B cell (primary cell): ENCODE results near the gene WDR75. TPM values are rescaled to one million over a fixed set of nuclear protein-coding genes. Genes with fewer than 3 reads are reported as not detected.

ENCODE experiments used
- ATAC-seq: fragments of 200-7000 bp; cut with Tn5 transposase; one replicate; pipeline ENCODE4 v1.10.0; 2021; ENCODE audit warnings: low read depth, mild to moderate bottlenecking, moderate number of reproducible peaks, moderate library complexity
- CTCF ChIA-PET: fragments of 350-600 bp; sonication (Branson Sonifier 250); formaldehyde crosslinking; loops from one replicate; lab custom pipeline; 2021; ENCODE audit warnings: antibody characterized with exemption, inconsistent platforms; lab: Charles Lee
- POLR2A ChIA-PET: fragments of 350-600 bp; sonication (Branson Sonifier 250); formaldehyde crosslinking; loops from one replicate; lab custom pipeline; 2021; ENCODE audit warnings: antibody characterized with exemption; lab: Charles Lee
- DNase-seq: peaks from one replicate; pipeline ENCODE4 v3.0.0; 2013
- H2AFZ ChIP-seq: 2 replicates; pipeline ENCODE4 v1.6.1; 2012; ENCODE audit warnings: mild to moderate bottlenecking, low read depth, low read length; ENCODE audit not compliant: insufficient read depth, poor library complexity, severe bottlenecking
- H3K27ac ChIP-seq, 2 donors: 1 replicate in 1 of 2; 2 replicates in 1 of 2; pipeline ENCODE4 v1.5.1; 2012 to 2013; ENCODE audit warnings: low read length in 2 of 2, mild to moderate bottlenecking in 2 of 2, moderate library complexity in 1 of 2
- H3K27me3 ChIP-seq, 4 experiments: fragments of 200-600 bp in 1 of 4; sonication (generic) in 1 of 4; replicated peaks in 1 of 4; 1 replicate in 2 of 4; 2 replicates in 2 of 4; pipeline versions ENCODE4 v1.6.1 to v1.7.0; 2013 to 2016; ENCODE audit warnings: low read length in 3 of 4, mild to moderate bottlenecking in 2 of 4, mixed read lengths in 1 of 4, moderate library complexity in 1 of 4; ENCODE audit not compliant: insufficient read depth in 4 of 4, control insufficient read depth in 3 of 4; ENCODE audit errors: control extremely low read depth in 1 of 4
- H3K36me3 ChIP-seq, 2 experiments: replicated peaks in 1 of 2; 1 replicate in 1 of 2; 2 replicates in 1 of 2; pipeline versions ENCODE4 v1.6.1 to v1.7.1; 2013; ENCODE audit warnings: low read length in 1 of 2; ENCODE audit not compliant: insufficient read depth in 2 of 2, control insufficient read depth in 1 of 2; ENCODE audit errors: control extremely low read depth in 1 of 2, extremely low read depth in 1 of 2
- H3K4me1 ChIP-seq, 2 donors: fragments of 200-600 bp in 1 of 2; sonication (generic) in 1 of 2; 1 replicate in 1 of 2; 2 replicates in 1 of 2; pipeline versions ENCODE4 v1.5.1 to v1.6.1; 2013 to 2017; ENCODE audit warnings: low read length in 2 of 2; ENCODE audit not compliant: control insufficient read depth in 2 of 2, insufficient read depth in 2 of 2
- H3K4me2 ChIP-seq: replicated peaks from 2 replicates; pipeline ENCODE3; 2012; ENCODE audit warnings: mild to moderate bottlenecking, low read depth, low read length; ENCODE audit not compliant: poor library complexity, severe bottlenecking
- H3K4me3 ChIP-seq, 5 experiments: fragments of 200-600 bp in 1 of 5; sonication (generic) in 1 of 5; 1 replicate in 3 of 5; 2 replicates in 2 of 5; pipeline versions ENCODE4 v1.5.1 to v1.7.0; 2011 to 2016; ENCODE audit warnings: low read length in 4 of 5, mild to moderate bottlenecking in 4 of 5, low read depth in 2 of 5, control low read depth in 1 of 5, moderate library complexity in 1 of 5; ENCODE audit not compliant: insufficient read depth in 1 of 5; ENCODE audit errors: control extremely low read depth in 1 of 5, extremely low read depth in 1 of 5
- H3K79me2 ChIP-seq: fragments of 200-600 bp; sonication (generic); one replicate; pipeline ENCODE4 v1.6.0; 2016; ENCODE audit warnings: low read length; ENCODE audit not compliant: control insufficient read depth, insufficient read depth
- H3K9ac ChIP-seq: fragments of 200-600 bp; sonication (generic); 2 replicates; pipeline ENCODE4 v1.6.1; 2017; ENCODE audit warnings: mild to moderate bottlenecking, low read length, moderate library complexity
- H3K9me3 ChIP-seq, 3 donors: one replicate each; pipeline versions ENCODE4 v1.6.1 to v1.7.1; 2013; ENCODE audit warnings: low read length in 2 of 3; ENCODE audit not compliant: control insufficient read depth in 2 of 3, insufficient read depth in 1 of 3; ENCODE audit errors: control extremely low read depth in 1 of 3
- H4K20me1 ChIP-seq: 2 replicates; pipeline ENCODE4 v1.6.0; 2012; ENCODE audit warnings: mild to moderate bottlenecking, low read length; ENCODE audit not compliant: insufficient read depth, control insufficient read depth, poor library complexity, severe bottlenecking
- H3K27ac Mint-ChIP-seq: one replicate; pipeline ENCODE4 v1.8.0; 2021; ENCODE audit warnings: mixed read lengths
- H3K27me3 Mint-ChIP-seq: one replicate; pipeline ENCODE4 v1.8.0; 2021; ENCODE audit warnings: mixed read lengths
- H3K4me1 Mint-ChIP-seq: one replicate; pipeline ENCODE4 v1.8.0; 2021; ENCODE audit warnings: mixed read lengths
- H3K4me3 Mint-ChIP-seq: one replicate; pipeline ENCODE4 v1.8.0; 2021; ENCODE audit warnings: mixed read lengths
- H3K9me3 Mint-ChIP-seq: one replicate; pipeline ENCODE4 v1.8.0; 2022; ENCODE audit warnings: mixed read lengths; ENCODE audit not compliant: insufficient read depth
- EZH2 ChIP-seq: IDR thresholded peaks from 2 replicates; pipeline ENCODE4 v1.6.1; 2012; ENCODE audit warnings: borderline replicate concordance, low read depth, mild to moderate bottlenecking, moderate library complexity, low read length; ENCODE audit not compliant: insufficient read depth, poor library complexity, severe bottlenecking
- WGBS: methylation state at CpG from one replicate; pipeline ENCODE4 v1.1.5; 2013; ENCODE audit warnings: missing lambda C conversion rate; ENCODE audit not compliant: insufficient coverage; 5-methylcytosine and 5-hydroxymethylcytosine counted together
- intact Hi-C: fragments of 100-400 bp; cut with micrococcal nuclease; formaldehyde crosslinking; loops from one replicate; pipeline ENCODE4 v1.10.0; 2022
- polyA plus RNA-seq: library from polyadenylated mRNA; depleted of rRNA; stranded (reverse); fragments of >200 nt; gene quantifications from 2 replicates; pipeline ENCODE4 v1.2.3, GENCODE V29; 2012
- total RNA-seq, 2 donors: library from RNA; stranded (reverse); fragments of 120-200 nt in 1 of 2; gene quantifications; 1 replicate in 1 of 2; 2 replicates in 1 of 2; pipeline versions ENCODE4 v1.2.3 to v1.2.4, GENCODE V29; 2013 to 2022
- TF ChIP-seq, protein P1 (sequence below): fragments of 200-600 bp; IDR thresholded peaks from one replicate; pipeline ENCODE4 v1.8.0; 2022; ENCODE audit warnings: antibody characterized with exemption, mild to moderate bottlenecking

WDR75 gene
- total and polyA plus RNA-seq, 2 donors (not counting 1 experiment from before 2014, with no cell fraction given): 17.6 to 51.2 TPM

DNA sequence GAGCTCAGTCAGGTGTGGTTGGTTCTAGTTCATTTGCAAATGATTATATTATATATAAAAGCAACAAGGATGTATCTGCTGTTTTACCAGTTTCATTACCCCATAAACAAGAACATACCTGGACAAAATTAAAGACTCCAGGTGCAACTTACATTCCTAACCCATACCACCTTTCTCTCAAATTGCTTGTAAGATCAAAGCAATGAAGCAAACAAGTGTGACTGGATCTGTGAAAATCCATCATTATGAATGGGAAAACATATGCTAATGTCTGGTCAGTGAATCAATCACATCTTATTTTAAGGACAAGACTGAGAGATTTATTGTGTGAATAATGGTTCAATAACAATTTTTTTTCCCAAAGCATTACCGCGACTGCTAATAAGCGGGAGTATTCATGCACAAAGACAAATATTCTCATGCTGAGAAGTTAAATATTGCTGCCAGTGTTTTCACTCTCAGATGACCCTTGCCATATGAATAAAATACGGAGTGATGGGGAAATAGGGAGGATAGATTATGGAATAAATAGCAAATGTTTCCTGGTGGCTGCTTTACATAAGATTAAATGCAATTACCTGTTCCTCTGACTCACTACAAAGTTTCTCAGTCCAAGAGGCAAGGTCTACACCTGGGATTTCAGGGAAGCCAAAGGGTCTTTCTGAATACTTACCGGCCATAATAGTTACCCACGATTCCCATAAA is 59.3 kb downstream of the WDR75 start:
- no peak overlapping the region for H2AFZ ChIP-seq
- no peak for DNase-seq
- no peak overlapping the region for H3K9ac ChIP-seq
- H3K27ac ChIP-seq: no peak overlapping the region
- ATAC-seq: no peak
- intact Hi-C loops: no loop called here
- Mint-ChIP-seq H3K4me3 (no peak overlapping the region), H3K4me1 (no peaks in the 10 kb centered on the region), H3K27me3 (peaks cover 9% of the 10 kb centered on the region), H3K9me3 (no peaks in the 10 kb centered on the region), H3K27ac (no peak overlapping the region)
- CTCF ChIA-PET: no interaction called here
- TF ChIP-seq, protein P1, sequence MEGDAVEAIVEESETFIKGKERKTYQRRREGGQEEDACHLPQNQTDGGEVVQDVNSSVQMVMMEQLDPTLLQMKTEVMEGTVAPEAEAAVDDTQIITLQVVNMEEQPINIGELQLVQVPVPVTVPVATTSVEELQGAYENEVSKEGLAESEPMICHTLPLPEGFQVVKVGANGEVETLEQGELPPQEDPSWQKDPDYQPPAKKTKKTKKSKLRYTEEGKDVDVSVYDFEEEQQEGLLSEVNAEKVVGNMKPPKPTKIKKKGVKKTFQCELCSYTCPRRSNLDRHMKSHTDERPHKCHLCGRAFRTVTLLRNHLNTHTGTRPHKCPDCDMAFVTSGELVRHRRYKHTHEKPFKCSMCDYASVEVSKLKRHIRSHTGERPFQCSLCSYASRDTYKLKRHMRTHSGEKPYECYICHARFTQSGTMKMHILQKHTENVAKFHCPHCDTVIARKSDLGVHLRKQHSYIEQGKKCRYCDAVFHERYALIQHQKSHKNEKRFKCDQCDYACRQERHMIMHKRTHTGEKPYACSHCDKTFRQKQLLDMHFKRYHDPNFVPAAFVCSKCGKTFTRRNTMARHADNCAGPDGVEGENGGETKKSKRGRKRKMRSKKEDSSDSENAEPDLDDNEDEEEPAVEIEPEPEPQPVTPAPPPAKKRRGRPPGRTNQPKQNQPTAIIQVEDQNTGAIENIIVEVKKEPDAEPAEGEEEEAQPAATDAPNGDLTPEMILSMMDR: no peak
- TF ChIP-seq EZH2: no peak
- H4K20me1 ChIP-seq: no peaks in the 10 kb centered on the region
- H3K4me3 ChIP-seq: no peak overlapping the region
- H3K4me2 ChIP-seq: no peak overlapping the region
- no peaks in the 10 kb centered on the region for H3K4me1 ChIP-seq
- no peaks in the 10 kb centered on the region for H3K36me3 ChIP-seq
- WGBS: no CpG with 5 or more reads among the region's 6 CpGs
- POLR2A ChIA-PET: no interaction called here
- H3K9me3 ChIP-seq: no peaks in the 10 kb centered on the region
- H3K79me2 ChIP-seq: no peaks in the 10 kb centered on the region
- H3K27me3 ChIP-seq: peaks cover 0 to 2% (median 0%) of the 10 kb centered on the region in 4 experiments

- Mint-ChIP-seq H3K27ac (no peak overlapping the region), H3K4me1 (no peaks in the 10 kb centered on the region), H3K9me3 (no peaks in the 10 kb centered on the region), H3K27me3 (peaks cover 4% of the 10 kb centered on the region), H3K4me3 (no peak overlapping the region)
- CTCF ChIA-PET: no interaction called here
- no peak overlapping the region for H3K4me2 ChIP-seq
- DNase-seq (no peak), ATAC-seq (no peak)
- POLR2A ChIA-PET: no interaction called here
- no peak overlapping the region for H3K27ac ChIP-seq
- no peaks in the 10 kb centered on the region for H3K9me3 ChIP-seq
- WGBS: no CpG with 5 or more reads among the region's 2 CpGs
- H3K4me3 ChIP-seq: no peak overlapping the region
- no peak overlapping the region for H3K9ac ChIP-seq
- H3K36me3 ChIP-seq: no peaks in the 10 kb centered on the region
- no peaks in the 10 kb centered on the region for H3K79me2 ChIP-seq
- peaks cover 0 to 2% (median 0%) of the 10 kb centered on the region in 4 experiments for H3K27me3 ChIP-seq
- intact Hi-C loops: no loop called here
- TF ChIP-seq, protein P1: no peak
- TF ChIP-seq EZH2: no peak
- no peaks in the 10 kb centered on the region for H3K4me1 ChIP-seq
- no peak overlapping the region for H2AFZ ChIP-seq
- H4K20me1 ChIP-seq: no peaks in the 10 kb centered on the region
Measured at GRCh38 chr2:189501487-189501886, 60.2 kb downstream of the WDR75 start.
